HG03060 (cell line): Measurements from ENCODE around the gene PIWIL4.

Source experiments
- ATAC-seq: cut with Tn5 transposase; IDR thresholded peaks from one replicate; pipeline ENCODE4 v1.9.1; 2021; ENCODE audit warnings: low read depth, moderate number of reproducible peaks; ENCODE audit not compliant: unreplicated experiment

PIWIL4 gene

GRCh38 chr11:94567181-94567670, at the start of gene PIWIL4:
TSS of gene PIWIL4 (plus strand) at chr11:94567368. CDS start at chr11:94567519, 151 bp downstream.
- no peak for ATAC-seq

- no peak for ATAC-seq
Measured at GRCh38 chr11:94518300-94518699, 48.9 kb upstream of the PIWIL4 start.

GRCh38 chr11:94519478-94520084, 47.6 kb upstream of the PIWIL4 start:
- ATAC-seq: no peak

- no peak for ATAC-seq
Measured at GRCh38 chr11:94521684-94522083, 45.5 kb upstream of the PIWIL4 start.

- no peak for ATAC-seq
Measured at GRCh38 chr11:94524341-94524740, 42.8 kb upstream of the PIWIL4 start.

GRCh38 chr11:94525546-94526324, 41.4 kb upstream of the PIWIL4 start:
- no peak for ATAC-seq

GRCh38 chr11:94526645-94527438, 40.3 kb upstream of the PIWIL4 start:
- no peak for ATAC-seq

- ATAC-seq: no peak
Measured at GRCh38 chr11:94528551-94528950, 38.6 kb upstream of the PIWIL4 start.

GRCh38 chr11:94532211-94532610, 35.0 kb upstream of the PIWIL4 start:
- no peak for ATAC-seq

- ATAC-seq: no peak
Measured at GRCh38 chr11:94533206-94533605, 34.0 kb upstream of the PIWIL4 start.

- no peak for ATAC-seq
Measured at GRCh38 chr11:94533696-94534630, 33.2 kb upstream of the PIWIL4 start.

- ATAC-seq: no peak
Measured at GRCh38 chr11:94536386-94536785, 30.8 kb upstream of the PIWIL4 start.

- no peak for ATAC-seq
Measured at GRCh38 chr11:94537031-94537600, 30.1 kb upstream of the PIWIL4 start.

GRCh38 chr11:94539420-94539819, 27.7 kb upstream of the PIWIL4 start:
- no peak for ATAC-seq

- peak; percentile 73 for ATAC-seq
Measured at GRCh38 chr11:94543695-94544645, 23.2 kb upstream of the PIWIL4 start, which contains the start of gene FUT4. TSS of gene FUT4 (plus strand) at chr11:94543921. CDS start at chr11:94544134, 213 bp downstream.

- ATAC-seq: no peak
Measured at GRCh38 chr11:94544646-94545263, 22.4 kb upstream of the PIWIL4 start.

- no peak for ATAC-seq
Measured at GRCh38 chr11:94545264-94546161, 21.7 kb upstream of the PIWIL4 start.
